IMR-90 (cell line): ENCODE data around the gene GALNT13. TPM values are rescaled to one million over a fixed set of nuclear protein-coding genes. Genes with fewer than 3 reads are reported as not detected.

ENCODE experiments used
- ATAC-seq: fragments of 200-7000 bp; cut with Tn5 transposase; 2 replicates; pipeline ENCODE4 v1.9.1; 2020; ENCODE audit warnings: low read depth, mild to moderate bottlenecking, moderate library complexity
- BruUV-seq: library from RNA; stranded (reverse); fragments of 400-500 nt; replicated peaks from 2 replicates; lab custom pipeline; 2021; lab: Mats Ljungman, UMichigan
- CTCF ChIA-PET: fragments of 300-600 bp; formaldehyde crosslinking; extraction: SDS; loops from one replicate; lab custom pipeline; 2021; ENCODE audit warnings: antibody characterized with exemption; lab: Yijun Ruan, JAX
- POLR2A ChIA-PET: fragments of 300-600 bp; sonication (Branson Sonifier 250); formaldehyde crosslinking; loops from one replicate; lab custom pipeline; 2022; ENCODE audit warnings: antibody characterized with exemption; ENCODE audit not compliant: unreplicated experiment; lab: Charles Lee
- DNase-seq: peaks from one replicate; pipeline ENCODE4 v3.0.0; 2013
- H2AFZ ChIP-seq: replicated peaks from 2 replicates; pipeline ENCODE3; 2013; ENCODE audit warnings: low read length, mild to moderate bottlenecking; ENCODE audit not compliant: poor library complexity
- H2AK5ac ChIP-seq: 2 replicates; pipeline ENCODE4 v1.6.1; 2013; ENCODE audit warnings: low read depth, low read length, inconsistent platforms
- H2AK9ac ChIP-seq: replicated peaks from 2 replicates; pipeline ENCODE3; 2013; ENCODE audit warnings: mild to moderate bottlenecking, low read depth, low read length, moderate library complexity; ENCODE audit not compliant: poor library complexity
- H2BK120ac ChIP-seq: 2 replicates; pipeline ENCODE4 v1.6.1; 2013; ENCODE audit warnings: low read depth, low read length, inconsistent platforms
- H2BK15ac ChIP-seq: 3 replicates; pipeline ENCODE4 v1.6.1; 2013; ENCODE audit warnings: low read depth, low read length, inconsistent platforms
- H2BK20ac ChIP-seq: 2 replicates; pipeline ENCODE4 v1.6.1; 2013; ENCODE audit warnings: low read depth, mild to moderate bottlenecking, inconsistent platforms, low read length, moderate library complexity
- H2BK5ac ChIP-seq: 2 replicates; pipeline ENCODE4 v1.6.1; 2013; ENCODE audit warnings: mild to moderate bottlenecking, low read depth, low read length, inconsistent platforms; ENCODE audit not compliant: poor library complexity, severe bottlenecking
- H3K14ac ChIP-seq: replicated peaks from 2 replicates; pipeline ENCODE4 v1.6.1; 2013; ENCODE audit warnings: low read depth, low read length, inconsistent platforms
- H3K18ac ChIP-seq: 2 replicates; pipeline ENCODE4 v1.6.1; 2013; ENCODE audit warnings: low read depth, low read length, control low read depth
- H3K23ac ChIP-seq: 2 replicates; pipeline ENCODE4 v1.6.1; 2013; ENCODE audit warnings: low read depth, low read length, inconsistent platforms
- H3K27ac ChIP-seq: 2 replicates; pipeline ENCODE4 v1.5.1; 2013; ENCODE audit warnings: mild to moderate bottlenecking, control low read depth, low read length; ENCODE audit not compliant: insufficient read depth
- H3K27me3 ChIP-seq: 2 replicates; pipeline ENCODE4 v1.6.1; 2013; ENCODE audit warnings: low read length; ENCODE audit not compliant: control insufficient read depth, insufficient read depth
- H3K36me3 ChIP-seq: 2 replicates; pipeline ENCODE4 v1.6.1; 2013; ENCODE audit warnings: low read length, mixed read lengths; ENCODE audit not compliant: control insufficient read depth, insufficient read depth
- H3K4ac ChIP-seq: 2 replicates; pipeline ENCODE4 v1.6.1; 2013; ENCODE audit warnings: low read depth, low read length, inconsistent platforms
- H3K4me1 ChIP-seq: 2 replicates; pipeline ENCODE4 v1.6.1; 2013; ENCODE audit warnings: low read length, mixed read lengths; ENCODE audit not compliant: control insufficient read depth, insufficient read depth
- H3K4me2 ChIP-seq: 2 replicates; pipeline ENCODE4 v1.6.1; 2013; ENCODE audit warnings: low read depth, mild to moderate bottlenecking, control low read depth, low read length, moderate library complexity
- H3K4me3 ChIP-seq: 2 replicates; pipeline ENCODE4 v1.5.1; 2013; ENCODE audit warnings: low read depth, mild to moderate bottlenecking, control low read depth, low read length, moderate library complexity; ENCODE audit not compliant: insufficient read depth
- H3K56ac ChIP-seq: 2 replicates; pipeline ENCODE4 v1.6.1; 2013; ENCODE audit warnings: low read length, inconsistent platforms; ENCODE audit not compliant: insufficient read depth; ENCODE audit errors: extremely low read depth
- H3K79me1 ChIP-seq, 2 experiments: 2 replicates each; pipeline ENCODE4 v1.6.1; 2013; ENCODE audit warnings: low read length in 2 of 2, inconsistent platforms in 1 of 2, low read depth in 1 of 2
- H3K9ac ChIP-seq: 2 replicates; pipeline ENCODE4 v1.6.1; 2013; ENCODE audit warnings: low read depth, low read length, control low read depth
- H3K9me1 ChIP-seq: 2 replicates; pipeline ENCODE4 v1.6.1; 2013; ENCODE audit warnings: low read length, inconsistent platforms; ENCODE audit not compliant: insufficient read depth
- H3K9me3 ChIP-seq: 2 replicates; pipeline ENCODE4 v1.6.1; 2013; ENCODE audit warnings: low read length; ENCODE audit not compliant: control insufficient read depth, insufficient read depth
- H4K20me1 ChIP-seq: 2 replicates; pipeline ENCODE4 v1.6.1; 2013; ENCODE audit warnings: low read length, inconsistent platforms; ENCODE audit not compliant: insufficient read depth
- H4K5ac ChIP-seq: 2 replicates; pipeline ENCODE4 v1.6.1; 2013; ENCODE audit warnings: mild to moderate bottlenecking, low read depth, low read length, control low read depth
- H4K8ac ChIP-seq, 2 experiments: 2 replicates each; pipeline ENCODE4 v1.6.1; 2013; ENCODE audit warnings: low read depth in 2 of 2, low read length in 2 of 2, control low read depth in 1 of 2, inconsistent platforms in 1 of 2
- H4K91ac ChIP-seq: 2 replicates; pipeline ENCODE4 v1.6.1; 2013; ENCODE audit warnings: low read depth, low read length, inconsistent platforms; ENCODE audit not compliant: insufficient read depth
- BHLHE40 ChIP-seq: fragments of 150-350 bp; IDR thresholded peaks from 2 replicates; pipeline ENCODE4 v1.6.1; 2016; ENCODE audit warnings: mild to moderate bottlenecking, low read depth, low read length
- CTCF ChIP-seq: conservative IDR thresholded peaks from 2 replicates; pipeline ENCODE4 v1.5.1; 2012; ENCODE audit warnings: mild to moderate bottlenecking, low read depth, low read length, improper control_type of control experiment
- RCOR1 ChIP-seq: IDR thresholded peaks from 2 replicates; pipeline ENCODE4 v1.6.1; 2012; ENCODE audit warnings: mild to moderate bottlenecking, low read length, improper control_type of control experiment; ENCODE audit not compliant: insufficient replicate concordance
- dilution Hi-C: fragments of 300-500 bp; cut with HindIII; formaldehyde crosslinking; loops from one replicate; pipeline ENCODE4 v1.14.3; 2018; ENCODE audit warnings: low sequenced_read_pairs; ENCODE audit not compliant: unreplicated experiment
- in situ Hi-C: fragments of 300-500 bp; cut with MboI; formaldehyde crosslinking; loops from 3 replicates; pipeline ENCODE4 v1.14.3; 2019; ENCODE audit warnings: low sequenced_read_pairs, inconsistent platforms, mixed read lengths
- intact Hi-C: fragments of 100-400 bp; cut with micrococcal nuclease; formaldehyde crosslinking; loops from 2 replicates; pipeline ENCODE4 v1.10.0; 2022
- polyA plus RNA-seq, 3 experiments: library from polyadenylated mRNA; depleted of rRNA; stranded (reverse); fragments of >200 nt; gene quantifications; 2 replicates each; pipeline ENCODE4 v1.2.3, GENCODE V29; 2012; ENCODE audit warnings: low replicate concordance in 1 of 3
- total RNA-seq: library from RNA; depleted of rRNA; stranded (reverse); fragments of >200 nt; gene quantifications from 2 replicates; pipeline ENCODE4 v1.2.3, GENCODE V29; 2012

The GALNT13 gene
- total and polyA plus RNA-seq, 2 of the 4 experiments (the other 2 are of a cell fraction) = 0.03 TPM; not detected in 1

GRCh38 chr2:153886833-153887232 lies 15.1 kb downstream of the GALNT13 start:
- ATAC-seq = no peak
- TF ChIP-seq RCOR1 (no peak), CTCF (no peak), BHLHE40 (no peak)
- ChIA-PET POLR2A (no interaction called here), CTCF (no interaction called here)
- no peak overlapping the region for H4K5ac ChIP-seq
- H3K4me1 ChIP-seq = no peaks in the 10 kb centered on the region
- no peaks in the 10 kb centered on the region for H3K9me3 ChIP-seq
- in situ Hi-C loops = no loop called here
- BruUV-seq = no TSS peak
- no peak overlapping the region for H3K23ac ChIP-seq
- H2AFZ ChIP-seq = no peak overlapping the region
- H3K56ac ChIP-seq = no peak overlapping the region
- intact Hi-C loops = no loop called here
- no peak overlapping the region for H2BK15ac ChIP-seq
- H3K27me3 ChIP-seq = no peaks in the 10 kb centered on the region
- no peaks in the 10 kb centered on the region for H4K20me1 ChIP-seq
- DNase-seq = no peak
- no peak overlapping the region for H2BK5ac ChIP-seq
- H4K91ac ChIP-seq = no peak overlapping the region
- H3K4me2 ChIP-seq = no peak overlapping the region
- no peak overlapping the region for H3K14ac ChIP-seq
- no peak overlapping the region for H4K8ac ChIP-seq
- H3K18ac ChIP-seq = no peak overlapping the region
- H3K4ac ChIP-seq = no peak overlapping the region
- dilution Hi-C loops = no loop called here
- no peak overlapping the region for H3K27ac ChIP-seq
- H3K79me1 ChIP-seq = no peaks in the 10 kb centered on the region
- H3K9me1 ChIP-seq = no peaks in the 10 kb centered on the region
- H3K9ac ChIP-seq = no peak overlapping the region
- H3K4me3 ChIP-seq = no peak overlapping the region
- no peaks in the 10 kb centered on the region for H3K36me3 ChIP-seq
- no peak overlapping the region for H2BK20ac ChIP-seq
- no peak overlapping the region for H2AK5ac ChIP-seq
- no peak overlapping the region for H2BK120ac ChIP-seq
- H2AK9ac ChIP-seq = no peak overlapping the region
